GM12872 (cell line): ENCODE data around the gene ANKRD9.

Source experiments
- TF ChIP-seq, protein P1 (sequence below): IDR thresholded peaks from 3 replicates; pipeline ENCODE4 v1.5.1; 2011; ENCODE audit warnings: low read depth, mild to moderate bottlenecking, low read length, moderate library complexity; ENCODE audit not compliant: insufficient read depth

ANKRD9 gene

DNA sequence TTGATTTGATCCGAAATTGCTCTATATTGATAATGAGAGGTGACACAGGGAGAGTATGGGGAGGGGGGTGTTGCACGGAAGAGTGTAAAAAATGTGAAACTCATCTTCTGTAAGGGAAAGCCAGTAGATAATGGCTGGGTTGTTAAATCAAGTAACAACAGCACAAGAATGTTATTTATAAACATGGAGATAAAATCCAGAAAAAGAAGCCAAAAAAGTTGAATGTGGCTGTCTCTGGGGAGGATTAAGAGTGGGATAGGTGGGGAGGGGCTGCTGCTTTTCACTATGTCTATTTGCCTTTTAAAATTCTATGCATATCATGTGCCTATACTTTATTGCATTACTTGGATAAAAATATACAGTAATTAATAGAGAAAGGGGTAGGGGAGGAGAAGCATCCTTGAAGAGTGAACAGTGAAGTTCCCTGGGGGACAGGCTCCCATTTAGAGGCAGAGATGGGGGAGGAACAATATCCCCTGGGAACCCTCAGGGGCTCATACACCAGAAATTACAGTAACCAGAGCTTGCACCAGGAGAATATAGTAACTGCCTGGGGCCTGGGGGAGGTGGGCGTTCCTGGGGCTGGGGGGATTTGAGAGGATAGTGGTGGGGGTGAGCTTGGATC, 39.2 kb upstream of the ANKRD9 start:
- TF ChIP-seq, protein P1, sequence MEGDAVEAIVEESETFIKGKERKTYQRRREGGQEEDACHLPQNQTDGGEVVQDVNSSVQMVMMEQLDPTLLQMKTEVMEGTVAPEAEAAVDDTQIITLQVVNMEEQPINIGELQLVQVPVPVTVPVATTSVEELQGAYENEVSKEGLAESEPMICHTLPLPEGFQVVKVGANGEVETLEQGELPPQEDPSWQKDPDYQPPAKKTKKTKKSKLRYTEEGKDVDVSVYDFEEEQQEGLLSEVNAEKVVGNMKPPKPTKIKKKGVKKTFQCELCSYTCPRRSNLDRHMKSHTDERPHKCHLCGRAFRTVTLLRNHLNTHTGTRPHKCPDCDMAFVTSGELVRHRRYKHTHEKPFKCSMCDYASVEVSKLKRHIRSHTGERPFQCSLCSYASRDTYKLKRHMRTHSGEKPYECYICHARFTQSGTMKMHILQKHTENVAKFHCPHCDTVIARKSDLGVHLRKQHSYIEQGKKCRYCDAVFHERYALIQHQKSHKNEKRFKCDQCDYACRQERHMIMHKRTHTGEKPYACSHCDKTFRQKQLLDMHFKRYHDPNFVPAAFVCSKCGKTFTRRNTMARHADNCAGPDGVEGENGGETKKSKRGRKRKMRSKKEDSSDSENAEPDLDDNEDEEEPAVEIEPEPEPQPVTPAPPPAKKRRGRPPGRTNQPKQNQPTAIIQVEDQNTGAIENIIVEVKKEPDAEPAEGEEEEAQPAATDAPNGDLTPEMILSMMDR, result no peak

DNA sequence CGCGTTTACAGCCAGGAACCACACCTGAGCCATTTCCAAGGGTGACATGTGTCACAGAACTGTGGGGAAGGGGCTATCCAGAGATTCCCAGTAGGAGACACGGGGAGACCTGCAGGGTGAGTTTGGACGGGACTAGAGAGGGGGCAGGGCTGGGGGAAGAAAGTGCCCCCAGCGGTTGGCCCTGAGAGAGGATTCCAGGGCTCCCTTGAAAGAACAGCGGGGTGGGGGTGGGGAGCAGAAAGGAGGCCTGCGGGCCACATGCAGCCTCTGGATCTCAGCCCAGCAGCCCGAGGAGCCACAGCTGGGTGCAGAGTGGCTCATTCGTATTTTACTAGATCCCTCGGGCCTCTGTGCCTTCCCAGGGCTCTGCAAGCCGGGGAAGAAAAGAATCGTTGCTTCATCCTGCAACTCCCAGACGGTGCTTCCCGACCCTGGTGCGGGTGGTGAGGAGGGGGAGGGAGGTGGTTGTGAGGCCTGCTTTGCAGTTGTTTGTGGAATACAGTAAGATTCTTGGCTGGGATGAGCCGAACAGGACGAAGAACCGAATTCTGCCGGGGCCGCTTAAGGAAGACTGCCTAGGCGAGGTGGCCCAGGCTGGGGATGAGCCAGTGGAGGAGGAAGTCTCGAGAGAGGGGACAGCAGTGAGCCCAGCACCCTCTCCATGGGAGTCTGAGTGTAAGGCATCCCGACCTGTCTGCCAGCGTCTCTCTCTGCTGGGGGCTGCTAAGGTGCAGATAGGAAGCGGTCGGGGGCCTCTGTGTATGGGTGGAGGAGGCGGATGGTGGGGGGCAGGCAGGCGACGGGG, 36.1 kb upstream of the ANKRD9 start:
- TF ChIP-seq, protein P1, result no peak

DNA sequence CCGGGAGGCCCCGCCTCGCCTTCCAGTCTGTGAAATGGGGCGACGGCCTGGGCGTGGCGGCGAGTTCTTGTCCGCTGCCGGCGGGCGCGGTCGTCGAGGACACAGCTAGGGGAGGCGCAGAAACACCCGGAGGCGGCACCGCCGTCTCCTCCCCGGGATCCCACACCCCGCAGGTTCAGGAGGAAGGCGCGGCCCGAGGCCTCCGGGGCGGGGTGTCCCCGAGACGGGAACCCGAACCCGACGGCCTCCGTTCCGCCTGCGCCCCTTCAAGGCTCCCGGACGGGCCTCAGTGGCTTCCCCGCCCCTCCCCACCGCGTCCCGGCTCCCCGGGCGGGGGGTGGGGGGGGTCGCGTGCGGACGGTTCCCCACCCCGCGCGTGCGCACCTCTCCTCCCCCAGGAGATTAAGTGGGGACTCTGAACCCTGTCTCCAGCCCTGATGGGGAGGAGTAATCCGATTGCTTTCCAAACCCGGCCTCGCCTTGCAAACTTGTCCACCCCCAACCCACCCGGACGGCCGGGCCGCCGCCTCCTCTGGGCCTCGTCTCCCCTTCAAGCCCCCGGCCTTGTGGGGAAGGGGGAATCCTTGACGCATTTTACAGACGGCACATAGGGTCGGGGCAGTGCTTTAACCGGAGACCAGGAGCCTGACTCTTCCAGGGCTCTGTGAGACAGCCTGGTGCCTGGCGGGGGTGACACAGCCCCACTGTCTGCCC, 35.3 kb upstream of the ANKRD9 start:
- TF ChIP-seq, protein P1, result no peak

DNA sequence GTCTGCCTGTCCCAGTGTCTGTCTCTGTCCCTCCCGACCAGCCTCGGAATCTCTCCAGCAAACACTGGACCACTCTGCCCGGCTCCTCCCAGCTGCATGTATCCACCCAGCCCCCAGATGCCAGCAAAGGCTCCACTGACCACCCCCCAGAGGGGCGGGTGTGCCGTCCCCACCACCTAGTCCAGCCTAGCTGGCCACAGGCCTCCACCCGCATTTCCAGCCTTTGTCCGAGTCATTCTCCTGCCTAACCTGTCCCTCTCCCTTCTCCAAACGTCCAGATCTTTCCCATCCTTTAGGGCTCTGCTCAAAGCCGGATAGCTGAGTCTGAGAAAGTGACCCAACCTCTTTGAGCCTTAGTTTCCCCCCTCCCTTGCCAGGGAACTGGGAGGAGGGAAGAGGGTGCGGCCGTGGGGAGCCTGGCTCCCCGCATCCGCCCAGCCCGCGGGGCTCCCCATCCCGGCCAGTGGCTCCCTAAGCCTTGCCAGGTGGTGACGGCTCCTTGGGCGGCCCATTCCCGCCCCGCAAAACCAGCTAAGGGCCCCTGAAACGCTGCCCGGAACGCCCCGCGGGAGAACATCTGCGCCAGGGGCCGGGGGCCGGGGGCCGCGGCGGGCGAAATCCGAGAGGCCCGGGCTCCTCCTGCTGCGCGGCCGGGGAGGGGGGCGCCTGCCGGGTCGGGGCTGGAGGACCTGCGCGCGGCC, 34.6 kb upstream of the ANKRD9 start:
- TF ChIP-seq, protein P1, result no peak

DNA sequence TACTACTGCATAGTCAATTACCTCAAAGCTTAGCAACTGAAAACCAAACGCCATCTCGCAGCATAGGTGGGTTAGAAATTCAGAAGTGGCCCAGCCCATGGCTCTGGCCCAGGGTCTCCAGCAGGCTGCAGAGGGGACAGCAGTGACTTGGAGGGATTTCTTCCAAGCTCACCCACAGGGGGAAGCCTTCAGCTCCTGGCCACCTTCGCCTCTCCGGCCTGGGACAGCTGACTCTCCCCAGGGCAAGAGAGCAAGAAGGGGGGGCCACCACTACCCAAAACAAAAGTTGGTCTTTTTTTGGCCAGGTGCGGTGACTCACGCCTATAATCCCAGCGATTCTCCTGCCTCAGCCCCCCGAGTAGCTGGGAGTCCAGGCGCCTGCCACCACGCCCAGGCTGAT, 32.2 kb upstream of the ANKRD9 start:
- TF ChIP-seq, protein P1, result no peak

DNA sequence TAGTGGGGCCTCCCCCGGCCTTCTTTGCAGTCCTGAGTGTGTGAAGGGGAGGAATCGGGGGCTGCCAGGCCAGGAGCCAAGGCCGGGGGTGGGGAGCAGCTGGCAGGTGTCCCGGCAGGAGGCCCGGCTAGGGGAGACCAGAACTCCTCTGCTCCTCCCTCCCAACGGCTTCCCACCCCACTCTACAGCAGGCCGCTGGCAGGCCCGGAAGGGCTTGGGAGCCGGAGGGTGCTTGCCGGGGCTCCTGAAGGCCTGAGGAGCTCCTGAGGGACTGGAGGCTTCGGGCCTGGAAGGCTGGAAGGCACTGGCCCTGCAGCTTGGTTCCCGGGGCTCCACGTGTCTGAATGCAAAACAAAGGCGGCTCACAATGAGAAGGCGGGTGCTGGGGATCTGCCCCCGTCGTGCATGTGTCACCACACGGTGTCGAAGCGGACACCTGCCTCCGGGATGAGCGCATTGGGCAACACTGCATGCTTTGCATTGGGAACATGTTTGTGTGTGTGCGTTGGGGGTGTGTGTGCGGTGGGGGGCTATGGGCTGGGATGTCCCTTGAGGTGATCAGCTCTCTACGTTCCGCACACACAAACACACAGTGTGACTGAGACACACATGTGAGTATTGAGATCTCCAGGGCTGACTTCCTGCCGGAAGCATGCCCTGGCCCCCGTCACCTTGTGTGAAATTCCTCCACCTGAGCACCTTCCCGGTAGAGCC, 30.9 kb upstream of the ANKRD9 start:
- TF ChIP-seq, protein P1, result no peak
